ENCODE data around the gene PLA1A.

Gene PLA1A

DNA sequence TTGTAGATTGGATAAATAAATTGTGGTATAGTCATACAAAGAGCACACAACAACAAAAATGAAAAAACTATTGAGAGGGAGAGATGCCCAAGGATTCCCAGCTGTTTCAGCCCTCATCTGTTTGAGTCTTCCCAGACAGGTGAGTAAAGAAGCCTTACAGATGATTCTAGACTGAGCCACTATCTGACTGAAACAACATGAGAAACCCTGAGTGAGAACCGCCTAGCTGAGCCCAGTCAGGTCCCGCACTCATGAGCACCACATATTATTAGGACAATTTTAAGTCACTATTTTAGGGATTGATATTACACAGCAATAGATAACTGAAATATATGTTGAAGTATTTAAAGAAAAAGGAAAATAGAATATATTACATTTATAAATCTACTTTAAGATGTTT, 43.7 kb downstream of the PLA1A start:
- DNase-seq: no peak

DNA sequence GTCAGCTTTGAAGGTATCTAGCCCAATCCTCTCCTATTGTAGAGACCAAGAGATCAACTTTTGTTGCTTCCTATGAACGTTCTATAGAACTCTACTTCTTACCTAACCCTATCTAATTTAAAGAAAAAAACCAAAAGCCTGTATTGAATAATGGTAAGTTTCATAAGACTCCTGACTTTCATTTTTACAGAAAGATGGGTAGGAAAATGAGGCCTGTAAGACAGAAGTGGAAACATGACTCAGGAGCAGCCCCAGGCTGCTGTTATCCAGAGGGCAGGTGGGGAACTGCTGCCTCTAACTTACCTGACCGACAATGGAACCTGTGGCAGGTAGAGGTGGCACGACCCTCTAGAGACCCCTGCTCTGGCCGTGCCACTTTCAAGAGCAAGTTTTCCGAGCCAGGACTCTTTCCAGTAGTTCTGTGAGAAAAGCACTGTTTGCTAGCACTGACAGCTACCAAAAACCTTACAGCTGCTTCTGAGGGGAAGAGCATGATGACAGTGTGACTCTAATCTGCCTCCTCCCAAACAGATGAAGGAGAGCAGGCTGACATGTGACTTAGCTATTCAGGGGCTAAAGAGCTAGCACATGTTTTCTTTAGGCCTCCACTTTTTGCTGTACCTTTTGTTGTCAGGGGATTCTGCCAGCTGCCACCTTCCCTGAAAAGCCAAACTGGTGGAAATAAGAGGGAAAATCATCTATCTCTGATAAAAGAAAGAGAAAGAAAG, 45.2 kb downstream of the PLA1A start:
- DNase-seq: peak; percentile 53

GRCh38 chr3:119643528-119643927, 45.8 kb downstream of the PLA1A start:
- no peak for DNase-seq

GRCh38 chr3:119644481-119644880, 46.8 kb downstream of the PLA1A start:
- DNase-seq: no peak

GRCh38 chr3:119645813-119646212, 48.1 kb downstream of the PLA1A start:
- DNase-seq: no peak

GRCh38 chr3:119647171-119647570, 49.5 kb downstream of the PLA1A start:
- DNase-seq: no peak

GRCh38 chr3:119647843-119648575, 50.3 kb downstream of the PLA1A start:
- DNase-seq: no peak

DNA sequence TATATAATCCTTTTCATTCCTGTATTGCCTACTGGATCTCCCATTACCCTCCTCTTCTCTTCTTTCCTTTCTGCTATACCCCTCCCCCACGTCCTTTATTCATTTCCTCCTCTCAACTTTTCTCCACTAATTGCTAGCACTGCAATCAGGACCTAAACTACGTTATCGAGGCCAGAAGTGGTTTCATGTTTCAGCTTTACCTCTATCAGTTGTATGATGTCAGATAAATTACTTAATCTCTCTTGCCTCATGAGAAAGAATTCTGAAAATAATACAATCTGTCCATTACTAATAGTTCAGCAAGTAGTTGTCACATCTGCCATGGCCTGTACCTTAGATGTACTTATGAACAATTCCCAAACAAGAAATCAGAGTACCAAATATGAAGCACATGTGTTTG, 52.1 kb downstream of the PLA1A start:
- DNase-seq: no peak

DNA sequence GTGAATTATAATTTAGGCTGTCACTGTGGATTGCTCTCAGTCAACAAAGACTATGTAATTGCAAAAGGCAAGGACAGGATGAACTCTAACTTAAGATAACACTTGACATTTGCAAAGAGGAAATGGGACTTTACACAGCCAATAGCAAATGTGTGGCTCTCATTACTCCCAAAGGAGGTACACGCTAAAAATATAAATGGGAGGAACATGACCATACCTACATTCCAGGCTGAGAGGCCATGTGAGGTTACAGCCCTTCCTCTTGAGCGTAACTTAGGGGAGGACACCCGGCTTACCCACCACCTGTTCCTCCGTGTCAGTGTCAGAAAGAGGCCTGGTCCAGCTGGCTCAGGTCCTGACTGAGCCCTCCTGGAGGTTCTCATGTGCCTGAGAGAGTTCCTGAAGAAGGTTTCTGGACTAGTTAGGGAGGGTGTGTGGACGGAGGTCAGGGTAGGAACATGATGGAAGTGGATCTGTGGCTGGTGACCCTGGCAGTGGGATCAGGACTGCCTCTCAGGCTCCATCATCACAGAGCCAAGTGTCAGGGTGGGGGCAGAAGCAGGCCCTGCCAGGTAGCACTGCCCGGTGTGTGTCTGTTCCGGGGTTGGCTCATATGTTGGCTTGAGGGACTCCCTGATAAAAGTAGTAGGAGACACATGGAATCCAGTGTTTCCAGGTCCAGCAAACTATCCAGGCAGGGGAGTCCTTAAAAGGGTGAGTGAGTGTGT, 54.8 kb downstream of the PLA1A start:
- no peak for DNase-seq

DNA sequence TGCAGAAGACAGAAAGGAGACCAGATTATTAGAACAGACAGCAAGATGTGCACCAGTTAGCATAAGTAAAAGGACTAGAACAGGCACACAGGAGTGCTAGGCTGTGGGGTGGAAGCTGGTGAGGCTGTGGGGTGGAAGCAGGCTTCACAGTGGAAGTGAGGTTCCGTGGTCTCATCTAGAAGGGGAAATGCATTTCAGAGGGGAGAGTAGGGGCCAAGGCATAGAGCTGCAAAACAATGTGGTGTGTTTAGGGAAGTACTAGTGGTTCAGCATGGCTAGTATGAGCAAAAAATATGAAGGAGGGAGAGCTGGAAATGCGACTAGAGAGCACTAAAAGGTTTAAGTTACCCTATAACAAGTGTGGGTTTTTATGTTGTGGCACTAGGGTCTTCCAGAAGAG, 56.2 kb downstream of the PLA1A start:
- no peak for DNase-seq

- DNase-seq: no peak
These were observed 60.4 kb downstream of the PLA1A start for GRCh38 chr3:119657887-119658702.

- no peak for DNase-seq
These were observed 61.3 kb downstream of the PLA1A start for GRCh38 chr3:119658994-119659393.

- no peak for DNase-seq
These were observed 62.1 kb downstream of the PLA1A start for GRCh38 chr3:119659606-119660291.

GRCh38 chr3:119660474-119661440, 63.1 kb downstream of the PLA1A start, which contains the start of gene POPDC2:
POPDC2 (minus strand) TSS chr3:119660589; CDS start chr3:119660423, 166 bp downstream.
- no peak for DNase-seq

- DNase-seq: no peak
These were observed 65.1 kb downstream of the PLA1A start for GRCh38 chr3:119662604-119663373.

GRCh38 chr3:119663885-119664284, 66.2 kb downstream of the PLA1A start:
- DNase-seq: no peak

- DNase-seq: no peak
These were observed 66.7 kb downstream of the PLA1A start for GRCh38 chr3:119664370-119664769.

GRCh38 chr3:119664850-119665379, 67.2 kb downstream of the PLA1A start:
- no peak for DNase-seq

- no peak for DNase-seq
These were observed 68.4 kb downstream of the PLA1A start for GRCh38 chr3:119665954-119666559.

All from activated CD4-positive, alpha-beta T cell treated with anti-CD3 and anti-CD28 coated beads, Interleukin-10, Interleukin-2, amounts not matched to agents 100 ng/mL and 50 ng/mL, durations not matched to agents 16 hours and 8 hours (primary cell).